Tibial nerve (tissue), 4 donors: ENCODE data around the gene LMOD2. TPM values are rescaled to one million over a fixed set of nuclear protein-coding genes. Genes with fewer than 3 reads are reported as not detected.

Experiments used
- DNase-seq, 2 donors: peaks; one replicate each; pipeline ENCODE4 v3.0.0-alpha.2; 2019; ENCODE audit warnings: low spot score in 2 of 2
- H3K27ac ChIP-seq, 4 donors: fragments of 200-600 bp; sonication (generic) in 3 of 4; one replicate each; pipeline ENCODE4 v1.5.1; 2017 to 2019; ENCODE audit warnings: mild to moderate bottlenecking in 1 of 4
- H3K27me3 ChIP-seq, 2 donors: fragments of 200-600 bp; sonication (generic) in 1 of 2; one replicate each; pipeline versions ENCODE4 v1.5.1 to v1.6.0; 2017 to 2019
- H3K36me3 ChIP-seq, 3 donors: fragments of 200-600 bp; sonication (generic); one replicate each; pipeline ENCODE4 v1.5.1; 2018 to 2019
- H3K4me1 ChIP-seq, 4 donors: fragments of 200-600 bp; sonication (generic) in 3 of 4; one replicate each; pipeline ENCODE4 v1.5.1; 2017 to 2019
- H3K4me3 ChIP-seq, 4 donors: fragments of 200-600 bp; sonication (generic) in 3 of 4; one replicate each; pipeline ENCODE4 v1.5.1; 2017 to 2019; ENCODE audit warnings: mild to moderate bottlenecking in 1 of 4, moderate library complexity in 1 of 4
- H3K9me3 ChIP-seq, 4 donors: fragments of 200-600 bp; sonication (generic) in 3 of 4; one replicate each; pipeline ENCODE4 v1.5.1; 2017 to 2019
- CTCF ChIP-seq, 5 experiments: fragments of 200-600 bp in 3 of 5; fragments of 450-650 bp in 2 of 5; sonication (generic) in 3 of 5; IDR thresholded peaks; one replicate each; pipeline ENCODE4 v1.5.1; 2016 to 2019; ENCODE audit warnings: antibody characterized with exemption in 5 of 5, mild to moderate bottlenecking in 3 of 5, moderate library complexity in 2 of 5
- EP300 ChIP-seq, 2 donors: sonication (generic); formaldehyde crosslinking; IDR thresholded peaks; one replicate each; pipeline ENCODE4 v1.6.1; 2017; ENCODE audit warnings: antibody characterized with exemption in 2 of 2, mild to moderate bottlenecking in 1 of 2
- POLR2A ChIP-seq, 2 donors: fragments of 450-650 bp; IDR thresholded peaks; one replicate each; pipeline ENCODE4 v1.6.1; 2017; ENCODE audit warnings: antibody characterized with exemption in 2 of 2, mild to moderate bottlenecking in 2 of 2, moderate library complexity in 2 of 2
- WGBS, 2 donors: methylation state at CpG; one replicate each; pipeline ENCODE4 v1.1.5; 2018; 5-methylcytosine and 5-hydroxymethylcytosine counted together
- total RNA-seq, 4 donors: library from RNA; depleted of rRNA; stranded (reverse); fragments of >200 nt; gene quantifications; one replicate each; pipeline ENCODE4 v1.1.0, GENCODE V29; 2016

LMOD2 gene
- total RNA-seq, 4 donors from 2014 or later: not detected

- Histone ChIP-seq H3K4me1 (peaks cover 0 to 3% (median 0%) of the 10 kb centered on the region in 4 donors), H3K36me3 (peaks cover 0 to 48% (median 5%) of the 10 kb centered on the region in 3 donors), H3K27ac (no peak overlapping the region), H3K4me3 (no peak overlapping the region), H3K9me3 (no peaks in the 10 kb centered on the region), H3K27me3 (no peaks in the 10 kb centered on the region)
- TF ChIP-seq CTCF (IDR thresholded peaks at IDR 0.05) (no peak), POLR2A (IDR thresholded peaks at IDR 0.05) (no peak)
- no peak for DNase-seq
- WGBS, 2 donors: 85 to 87% methylated on average over 6 of the region's 6 CpGs
Measured at GRCh38 chr7:123692471-123692877, 36.8 kb downstream of the LMOD2 start.

- H3K27ac ChIP-seq: no peak overlapping the region
- no peaks in the 10 kb centered on the region for H3K27me3 ChIP-seq
- H3K4me1 ChIP-seq: peaks cover 0 to 3% (median 0%) of the 10 kb centered on the region in 4 donors
- H3K4me3 ChIP-seq: no peak overlapping the region
- TF ChIP-seq CTCF (IDR thresholded peaks at IDR 0.05) (no peak), POLR2A (IDR thresholded peaks at IDR 0.05) (no peak), EP300 (IDR thresholded peaks at IDR 0.05) (no peak)
- no peaks in the 10 kb centered on the region for H3K9me3 ChIP-seq
- DNase-seq: no peak
- 72 to 74% methylated on average over 3 of the region's 3 CpGs for WGBS, 2 donors
- H3K36me3 ChIP-seq: peaks cover 0 to 50% (median 5%) of the 10 kb centered on the region in 3 donors
Measured at GRCh38 chr7:123695944-123696677, 40.4 kb downstream of the LMOD2 start.

GRCh38 chr7:123705211-123705901, 49.7 kb downstream of the LMOD2 start:
- TF ChIP-seq EP300 (IDR thresholded peaks at IDR 0.05): no peak
- no peak for TF ChIP-seq CTCF (IDR thresholded peaks at IDR 0.05)
- TF ChIP-seq POLR2A (IDR thresholded peaks at IDR 0.05): no peak
- H3K4me1 ChIP-seq: peaks cover 0 to 15% (median 0%) of the 10 kb centered on the region in 4 donors
- H3K9me3 ChIP-seq: no peaks in the 10 kb centered on the region
- peaks cover 0 to 39% (median 6%) of the 10 kb centered on the region in 3 donors for H3K36me3 ChIP-seq
- H3K4me3 ChIP-seq: no peak overlapping the region
- H3K27me3 ChIP-seq: no peaks in the 10 kb centered on the region
- 77 to 88% methylated on average over 1 of the region's 1 CpG for WGBS, 2 donors
- H3K27ac ChIP-seq: no peak overlapping the region
- no peak for DNase-seq

GRCh38 chr7:123709525-123709924, 53.9 kb downstream of the LMOD2 start:
- peaks cover 0 to 20% (median 6%) of the 10 kb centered on the region in 3 donors for H3K36me3 ChIP-seq
- WGBS, 2 donors: 64 to 71% methylated on average over 2 of the region's 2 CpGs
- no peak for TF ChIP-seq POLR2A (IDR thresholded peaks at IDR 0.05)
- TF ChIP-seq EP300 (IDR thresholded peaks at IDR 0.05): no peak
- no peak for TF ChIP-seq CTCF (IDR thresholded peaks at IDR 0.05)
- no peak overlapping the region for H3K27ac ChIP-seq
- H3K4me3 ChIP-seq: no peak overlapping the region
- DNase-seq: no peak
- H3K27me3 ChIP-seq: no peaks in the 10 kb centered on the region
- H3K4me1 ChIP-seq: peaks cover 0 to 54% (median 4%) of the 10 kb centered on the region in 4 donors
- no peaks in the 10 kb centered on the region for H3K9me3 ChIP-seq

GRCh38 chr7:123710683-123711082, 55.0 kb downstream of the LMOD2 start:
- 69 to 78% methylated on average over 2 of the region's 2 CpGs for WGBS, 2 donors
- H3K4me3 ChIP-seq: no peak overlapping the region
- no peak overlapping the region for H3K27ac ChIP-seq
- DNase-seq: no peak
- no peak for TF ChIP-seq EP300 (IDR thresholded peaks at IDR 0.05)
- TF ChIP-seq CTCF (IDR thresholded peaks at IDR 0.05): no peak
- TF ChIP-seq POLR2A (IDR thresholded peaks at IDR 0.05): no peak
- no peaks in the 10 kb centered on the region for H3K27me3 ChIP-seq
- peaks cover 0 to 65% (median 6%) of the 10 kb centered on the region in 4 donors for H3K4me1 ChIP-seq
- peaks cover 0 to 9% (median 6%) of the 10 kb centered on the region in 3 donors for H3K36me3 ChIP-seq
- H3K9me3 ChIP-seq: no peaks in the 10 kb centered on the region
